Activated CD4-positive, CD25-positive, alpha-beta regulatory T cell treated with anti-CD3 and anti-CD28 coated beads, Interleukin-2, amount 50 U/mL, for 16 hours (primary cell): ENCODE results near the gene CYP2C19.
"Not testable (repeated sequence)": the region's sequence is repeated elsewhere in the genome, so short reads cannot be mapped to it uniquely, and the experiment has no call there.

Source experiments
- DNase-seq: peaks from one replicate; pipeline ENCODE4 v3.0.0-alpha.2; 2020; ENCODE audit warnings: low read depth, low spot score

CYP2C19 gene

DNA sequence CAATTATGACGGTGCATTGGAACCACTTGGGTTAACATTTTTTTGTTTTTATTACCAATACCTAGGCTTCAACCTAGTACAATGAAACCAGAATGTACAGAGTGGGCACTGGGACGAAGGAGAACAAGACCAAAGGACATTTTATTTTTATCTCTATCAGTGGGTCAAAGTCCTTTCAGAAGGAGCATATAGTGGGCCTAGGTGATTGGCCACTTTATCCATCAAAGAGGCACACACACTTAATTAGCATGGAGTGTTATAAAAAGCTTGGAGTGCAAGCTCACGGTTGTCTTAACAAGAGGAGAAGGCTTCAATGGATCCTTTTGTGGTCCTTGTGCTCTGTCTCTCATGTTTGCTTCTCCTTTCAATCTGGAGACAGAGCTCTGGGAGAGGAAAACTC is at the start of gene CYP2C19:
Gene CYP2C19 (plus strand): TSS at position 289 of the 400 bp plus-strand sequence. CDS start 25 bp downstream, at position 314.
- DNase-seq = no peak

GRCh38 chr10:94725871-94726270 is 36.6 kb upstream of the CYP2C19 start:
- no peak for DNase-seq

GRCh38 chr10:94735197-94735596 is 27.3 kb upstream of the CYP2C19 start:
- DNase-seq = no peak

DNA sequence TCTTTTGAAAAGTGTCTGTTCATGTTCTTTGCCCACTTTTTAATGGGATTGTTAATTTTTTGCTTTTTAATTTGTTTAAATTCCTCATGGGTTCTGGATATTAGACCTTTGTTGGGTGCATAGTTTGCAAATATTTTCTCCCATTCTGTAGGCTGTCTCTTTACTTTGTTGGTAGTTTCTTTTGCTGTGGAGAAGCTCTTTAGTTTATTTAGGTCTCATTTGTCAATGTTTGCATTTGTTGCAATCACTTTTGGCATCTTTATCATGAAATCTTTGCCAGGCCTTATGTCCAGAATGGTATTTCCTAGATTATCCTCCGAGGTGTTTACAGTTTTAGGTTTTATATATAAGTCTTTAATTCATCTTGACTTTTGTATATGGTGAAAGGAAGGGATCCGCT is 23.9 kb upstream of the CYP2C19 start:
- no peak for DNase-seq

DNA sequence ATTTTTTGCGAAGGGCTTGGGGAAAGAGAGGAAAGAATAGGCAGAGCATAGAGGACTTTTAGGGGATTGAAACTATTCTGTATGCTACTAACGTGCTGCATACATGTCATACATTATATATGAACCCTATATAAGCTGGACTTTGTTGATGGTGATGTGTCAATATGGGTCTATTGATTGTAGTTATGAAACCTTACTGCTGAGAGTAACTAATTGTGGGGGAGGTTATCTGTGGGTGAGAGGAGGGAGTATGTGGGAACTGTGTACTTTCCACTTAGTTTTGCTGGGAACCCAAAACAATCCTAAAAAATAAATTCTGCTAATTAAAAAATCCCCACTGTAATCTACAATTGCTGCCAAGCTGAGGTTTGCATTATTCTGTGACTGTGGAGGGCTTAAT is 15.3 kb upstream of the CYP2C19 start:
- DNase-seq = no peak

GRCh38 chr10:94747838-94748237 is 14.6 kb upstream of the CYP2C19 start:
- no peak for DNase-seq

DNA sequence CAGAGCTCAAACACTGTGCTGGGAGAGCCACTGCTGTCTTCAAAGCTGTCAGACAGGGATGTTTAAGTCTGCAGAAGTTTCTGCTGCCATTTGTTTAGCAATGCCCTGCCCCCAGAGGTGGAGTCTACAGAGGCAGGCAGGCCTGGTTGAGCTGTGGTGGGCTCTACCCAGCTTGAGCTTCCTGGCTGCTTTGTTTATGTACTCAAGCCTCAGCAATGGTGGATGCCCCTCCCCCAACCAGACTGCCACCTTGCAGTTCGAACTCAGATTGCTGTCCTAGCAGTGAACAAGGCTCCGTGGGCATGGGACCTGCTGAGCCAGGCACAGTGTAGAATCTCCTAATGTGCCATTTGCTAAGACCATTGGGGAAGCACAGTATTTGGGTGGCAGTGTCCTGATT is 4.6 kb upstream of the CYP2C19 start:
- no peak for DNase-seq

- DNase-seq = no peak
These were observed 1.8 kb upstream of the CYP2C19 start for GRCh38 chr10:94760586-94761178.

DNA sequence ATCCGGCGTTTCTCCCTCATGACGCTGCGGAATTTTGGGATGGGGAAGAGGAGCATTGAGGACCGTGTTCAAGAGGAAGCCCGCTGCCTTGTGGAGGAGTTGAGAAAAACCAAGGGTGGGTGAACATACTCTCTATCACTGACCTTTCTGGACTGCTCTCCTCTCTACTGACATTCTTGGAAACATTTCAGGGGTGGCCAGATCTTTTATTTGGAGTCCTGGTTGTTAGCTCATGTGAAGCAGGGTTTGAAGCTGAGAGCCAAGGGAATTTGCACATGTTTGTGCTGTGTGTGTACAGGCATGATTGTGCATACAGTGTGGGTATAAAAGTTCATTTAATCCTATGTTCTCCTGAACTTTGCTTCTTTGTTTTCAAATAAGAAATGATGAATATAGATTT is 12.9 kb downstream of the CYP2C19 start:
- DNase-seq = not testable (repeated sequence)

GRCh38 chr10:94777886-94778458 is 15.5 kb downstream of the CYP2C19 start:
- DNase-seq = no peak

DNA sequence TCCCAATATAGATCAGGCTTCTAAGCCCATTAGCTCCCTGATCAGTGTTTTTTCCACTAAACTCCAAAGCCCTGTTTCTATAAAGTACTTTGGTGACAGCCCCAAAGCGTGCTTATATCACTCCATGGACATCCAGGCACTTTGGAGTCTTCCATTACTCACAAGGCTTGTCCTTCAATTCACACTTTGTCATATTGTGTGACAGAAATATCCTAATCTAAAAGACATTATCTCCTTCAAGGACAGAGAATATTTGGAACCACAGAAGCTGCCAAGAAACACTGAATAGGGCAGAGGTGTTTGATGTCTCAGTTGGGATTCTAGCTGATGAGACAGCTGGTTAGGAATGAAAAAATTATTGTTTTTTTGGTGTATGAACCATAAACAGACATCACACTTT is 18.4 kb downstream of the CYP2C19 start:
- DNase-seq = no peak

DNA sequence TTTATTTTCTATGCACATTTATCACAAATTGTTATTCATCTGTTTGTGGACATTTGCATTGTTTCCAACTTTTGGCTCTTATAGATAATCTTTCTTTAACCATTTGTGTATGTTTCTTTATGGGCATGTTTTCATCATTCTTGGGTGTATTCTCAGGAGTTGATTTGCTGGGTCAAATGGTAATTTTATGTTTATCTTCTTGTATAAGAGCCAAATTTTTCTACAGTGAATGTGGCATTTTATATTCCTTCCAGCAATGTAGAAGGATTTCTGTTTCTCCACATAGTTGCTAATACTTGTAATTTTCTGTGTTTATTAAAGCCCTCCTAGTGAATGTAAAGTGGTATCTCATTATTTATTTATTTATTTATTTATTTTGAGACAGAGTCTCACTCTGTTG is 21.8 kb downstream of the CYP2C19 start:
- no peak for DNase-seq

DNA sequence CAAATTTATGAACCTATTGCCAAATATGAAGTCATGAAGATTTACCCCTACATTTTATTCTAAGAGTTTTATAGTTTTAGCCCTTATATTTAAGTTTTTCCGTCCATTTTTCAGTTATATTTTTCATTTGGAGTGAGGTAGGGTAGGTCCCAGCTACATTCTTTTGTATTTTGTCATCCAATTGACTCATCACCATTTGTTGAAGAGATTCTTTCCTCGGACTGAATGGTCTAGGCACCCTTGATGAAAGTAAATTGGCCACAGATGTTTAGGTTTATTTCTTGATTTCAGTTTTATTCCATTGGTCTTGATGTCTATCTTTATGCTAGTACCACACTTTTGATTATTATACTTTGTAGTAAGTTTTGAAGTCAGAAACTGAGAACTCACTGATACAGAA is 22.7 kb downstream of the CYP2C19 start:
- DNase-seq = no peak

DNA sequence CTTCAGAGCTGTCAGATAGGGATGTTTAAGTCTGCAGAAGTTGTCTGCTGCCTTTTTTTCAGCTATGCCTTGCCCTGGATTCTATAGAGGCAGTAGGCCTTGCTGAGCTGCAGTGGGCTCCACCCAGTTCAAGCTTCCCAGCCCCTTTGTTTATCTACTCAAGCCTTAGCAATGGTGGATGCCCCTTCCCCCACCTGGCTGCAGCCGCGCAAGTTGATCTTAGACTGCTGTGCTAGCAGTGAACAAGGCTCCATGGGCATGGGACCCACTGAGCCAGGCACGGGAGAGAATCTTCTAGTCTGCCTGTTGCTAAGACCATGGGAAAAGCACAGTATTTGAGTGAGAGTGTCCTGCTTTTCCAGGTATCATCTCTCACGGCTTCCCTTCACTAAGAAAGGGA is 38.1 kb downstream of the CYP2C19 start:
- DNase-seq = not testable (repeated sequence)

DNA sequence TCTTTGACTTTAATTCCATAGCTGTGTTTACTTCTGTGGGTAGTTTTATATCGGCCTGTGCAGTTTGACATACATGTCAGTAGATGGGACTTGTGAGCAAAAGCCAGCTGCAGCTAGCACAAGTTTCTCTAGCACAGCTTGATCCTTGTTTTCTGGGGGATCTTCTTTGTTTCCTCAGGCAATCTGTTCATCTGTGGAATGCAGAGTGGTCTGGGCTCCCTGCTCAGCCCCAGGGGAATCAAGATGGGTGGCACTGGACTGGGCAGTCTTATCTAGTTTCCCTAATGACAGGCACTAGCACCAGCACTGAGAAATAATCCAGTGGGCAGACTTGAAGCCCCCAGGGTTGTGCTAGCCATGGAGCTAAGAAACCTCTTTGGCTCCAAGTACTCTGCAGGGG is 40.8 kb downstream of the CYP2C19 start:
- DNase-seq = no peak

- not testable (repeated sequence) for DNase-seq
These were observed 67.5 kb downstream of the CYP2C19 start for GRCh38 chr10:94830025-94830424.

GRCh38 chr10:94846204-94846603 is 83.7 kb downstream of the CYP2C19 start:
- no peak for DNase-seq

DNA sequence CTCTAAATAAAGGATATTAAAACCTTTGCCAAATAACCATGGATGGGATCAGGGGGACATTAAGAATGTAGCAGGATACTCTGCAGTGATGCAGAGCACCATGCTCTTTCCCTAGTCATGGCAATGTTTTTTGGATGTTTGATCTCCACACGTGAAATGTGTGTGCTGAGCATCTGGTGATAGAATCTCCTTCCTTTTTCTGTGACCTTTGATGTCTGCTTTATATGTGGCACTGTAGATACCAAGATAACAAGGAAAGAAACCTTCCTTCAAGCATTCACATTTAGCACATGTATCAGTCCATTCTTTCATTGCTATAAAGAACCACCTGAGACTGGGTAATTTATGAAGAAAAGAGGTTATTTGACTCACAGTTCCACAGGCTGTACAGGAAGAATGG is 88.3 kb downstream of the CYP2C19 start:
- no peak for DNase-seq

GRCh38 chr10:94851263-94851662 is 88.8 kb downstream of the CYP2C19 start:
- DNase-seq = no peak

DNA sequence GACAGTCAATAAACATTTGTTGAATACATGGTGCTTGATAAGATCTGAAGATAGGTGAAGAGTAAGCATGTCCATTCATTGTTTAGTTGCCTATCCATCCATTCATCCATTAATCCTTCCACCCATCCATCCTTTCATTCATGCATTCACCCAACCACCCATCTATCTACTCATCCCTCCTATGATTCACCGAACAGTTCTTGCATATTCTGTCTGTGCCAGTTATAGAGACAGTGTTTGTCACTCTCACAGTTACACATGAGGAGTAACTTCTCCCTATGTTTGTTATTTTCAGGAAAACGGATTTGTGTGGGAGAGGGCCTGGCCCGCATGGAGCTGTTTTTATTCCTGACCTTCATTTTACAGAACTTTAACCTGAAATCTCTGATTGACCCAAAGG is 90.0 kb downstream of the CYP2C19 start:
- no peak for DNase-seq

- DNase-seq = no peak
These were observed 90.6 kb downstream of the CYP2C19 start for GRCh38 chr10:94853065-94853464.

DNA sequence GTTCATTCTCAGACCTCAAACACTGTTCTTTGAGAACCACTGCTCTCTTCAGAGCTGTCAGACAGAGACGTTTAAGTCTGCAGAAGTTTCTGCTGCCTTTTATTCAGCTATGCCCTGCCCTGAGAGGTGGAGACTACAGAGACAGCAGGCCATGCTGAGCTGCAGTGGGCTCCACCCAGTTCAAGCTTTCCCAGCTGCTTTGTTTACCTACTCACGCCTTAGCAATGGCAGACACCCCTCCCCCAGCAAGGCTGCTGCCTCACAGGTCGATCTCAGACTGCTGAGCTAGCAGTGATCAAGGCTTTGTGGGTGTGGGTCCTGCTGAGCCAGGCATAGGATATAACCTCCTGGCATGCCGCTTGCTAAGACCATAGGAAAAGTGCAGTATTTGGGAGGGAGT is 95.5 kb downstream of the CYP2C19 start:
- no peak for DNase-seq

GRCh38 chr10:94859086-94859485 is 96.6 kb downstream of the CYP2C19 start:
- DNase-seq = no peak

GRCh38 chr10:94878649-94879048 is 116.2 kb downstream of the CYP2C19 start:
- no peak for DNase-seq
